Panc1 (cell line): ENCODE measurements around the gene PSMB5.

Experiments used
- POLR2AphosphoS5 ChIP-seq: IDR thresholded peaks from 2 replicates; pipeline ENCODE4 v1.6.1; 2012; ENCODE audit warnings: mild to moderate bottlenecking, low read depth, low read length, moderate library complexity
- REST ChIP-seq, 2 experiments: IDR thresholded peaks; 2 replicates each; pipeline ENCODE4 v1.6.1; 2011 to 2012; ENCODE audit warnings: low read depth in 2 of 2, control low read depth in 1 of 2, low read length in 1 of 2, mild to moderate bottlenecking in 1 of 2, moderate library complexity in 1 of 2; ENCODE audit not compliant: insufficient read depth in 1 of 2
- SIN3A ChIP-seq: IDR thresholded peaks from 2 replicates; pipeline ENCODE4 v1.6.1; 2012; ENCODE audit warnings: low read depth, mild to moderate bottlenecking, low read length, moderate library complexity, borderline replicate concordance; ENCODE audit not compliant: insufficient read depth
- TCF7L2 ChIP-seq: IDR thresholded peaks from 2 replicates; pipeline ENCODE4 v1.6.1; 2011; ENCODE audit warnings: mild to moderate bottlenecking, low read depth, low read length, inconsistent platforms
- TF ChIP-seq, protein P1 (sequence below): fragments of 450-650 bp; IDR thresholded peaks from 2 replicates; pipeline ENCODE4 v1.5.1; 2017; ENCODE audit warnings: mild to moderate bottlenecking

DNA sequence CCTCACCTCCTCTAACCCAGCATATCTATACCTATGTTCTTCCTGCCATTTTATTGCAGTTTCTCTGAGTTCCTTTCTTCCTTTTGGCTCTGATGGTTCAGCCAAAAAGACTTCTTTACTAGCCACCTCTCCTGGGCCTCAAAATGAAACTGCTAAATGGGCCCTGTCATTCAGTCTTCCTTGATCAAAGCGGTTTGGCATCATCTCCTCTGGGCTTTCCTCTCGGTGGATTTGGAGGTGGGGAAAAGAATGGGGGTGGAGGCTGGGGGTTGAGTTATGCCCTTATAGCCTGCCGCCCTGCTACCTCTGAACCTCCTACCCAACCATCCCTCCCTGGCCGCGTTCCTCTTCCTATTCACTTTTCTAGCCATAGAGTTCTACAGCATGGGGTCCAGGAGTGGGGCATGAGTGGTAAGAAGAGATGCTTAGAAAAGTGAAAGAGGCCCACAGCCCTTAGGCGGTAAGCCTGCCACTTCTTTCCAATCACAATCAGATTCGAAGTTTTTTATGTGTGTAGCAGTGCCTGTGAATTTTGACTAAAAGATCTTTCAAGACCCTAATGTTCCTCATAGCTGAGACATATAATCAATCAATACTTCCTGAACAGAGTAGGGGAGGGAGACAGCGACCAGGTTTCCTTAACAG lies 54.8 kb downstream of the PSMB5 start:
- TF ChIP-seq, protein P1, sequence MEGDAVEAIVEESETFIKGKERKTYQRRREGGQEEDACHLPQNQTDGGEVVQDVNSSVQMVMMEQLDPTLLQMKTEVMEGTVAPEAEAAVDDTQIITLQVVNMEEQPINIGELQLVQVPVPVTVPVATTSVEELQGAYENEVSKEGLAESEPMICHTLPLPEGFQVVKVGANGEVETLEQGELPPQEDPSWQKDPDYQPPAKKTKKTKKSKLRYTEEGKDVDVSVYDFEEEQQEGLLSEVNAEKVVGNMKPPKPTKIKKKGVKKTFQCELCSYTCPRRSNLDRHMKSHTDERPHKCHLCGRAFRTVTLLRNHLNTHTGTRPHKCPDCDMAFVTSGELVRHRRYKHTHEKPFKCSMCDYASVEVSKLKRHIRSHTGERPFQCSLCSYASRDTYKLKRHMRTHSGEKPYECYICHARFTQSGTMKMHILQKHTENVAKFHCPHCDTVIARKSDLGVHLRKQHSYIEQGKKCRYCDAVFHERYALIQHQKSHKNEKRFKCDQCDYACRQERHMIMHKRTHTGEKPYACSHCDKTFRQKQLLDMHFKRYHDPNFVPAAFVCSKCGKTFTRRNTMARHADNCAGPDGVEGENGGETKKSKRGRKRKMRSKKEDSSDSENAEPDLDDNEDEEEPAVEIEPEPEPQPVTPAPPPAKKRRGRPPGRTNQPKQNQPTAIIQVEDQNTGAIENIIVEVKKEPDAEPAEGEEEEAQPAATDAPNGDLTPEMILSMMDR = no peak
- TF ChIP-seq POLR2AphosphoS5 = no peak
- TF ChIP-seq TCF7L2 = no peak
- no peak for TF ChIP-seq REST (IDR thresholded peaks at IDR 0.05; ENCODE audit: insufficient read depth in 1 of 2, low read depth in 2 of 2, low read length in 1 of 2)
- no peak for TF ChIP-seq SIN3A
